SK-N-DZ (cell line): ENCODE measurements around the gene ZNF775.

Source experiments
- DNase-seq: peaks from one replicate; pipeline ENCODE4 v3.0.0-alpha.2; 2015; ENCODE audit warnings: low spot score

ZNF775 gene

DNA sequence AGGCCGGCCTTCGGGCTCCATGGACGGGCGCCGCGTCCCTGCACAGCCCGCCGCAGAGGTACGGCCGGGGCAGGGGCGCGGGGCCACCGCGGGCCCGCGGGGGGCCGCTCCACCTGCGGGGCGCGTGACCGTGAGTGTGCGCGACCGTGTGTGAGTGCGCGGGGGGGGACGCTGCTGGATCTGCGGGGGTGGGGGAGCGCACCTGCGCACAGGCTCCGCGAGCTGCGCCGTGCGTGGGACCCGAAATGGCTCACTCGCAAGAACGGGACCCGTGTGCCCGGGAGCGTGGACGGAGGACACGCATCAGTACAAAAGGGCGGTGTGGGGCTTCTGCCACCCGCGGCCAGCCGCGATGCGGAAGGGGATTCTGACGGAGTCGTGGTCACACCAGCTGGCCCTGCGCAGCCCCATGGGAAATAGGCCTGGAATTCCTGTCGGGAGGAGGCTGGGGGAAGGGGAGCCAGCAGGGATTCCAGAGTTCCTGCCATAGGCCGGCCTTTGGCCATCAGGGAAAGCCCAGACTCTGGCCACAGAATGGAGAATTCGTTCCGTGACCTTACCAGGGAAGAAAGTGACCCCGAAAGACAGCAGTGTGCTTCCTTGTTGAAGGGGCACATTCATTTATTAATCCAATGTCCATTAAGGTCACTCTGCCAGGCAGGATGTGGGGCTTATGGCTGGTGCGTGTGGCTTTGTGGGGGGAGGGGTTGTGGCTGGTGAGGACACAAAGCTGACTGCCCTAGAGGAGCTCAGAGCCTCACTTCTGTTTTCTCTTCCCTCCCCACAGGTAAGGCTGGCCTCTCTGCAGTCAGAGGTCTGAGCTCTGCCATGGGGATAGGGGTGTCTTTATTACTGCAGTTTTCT lies 10.0 kb upstream of the ZNF775 start:
- peak; percentile 82 for DNase-seq

DNA sequence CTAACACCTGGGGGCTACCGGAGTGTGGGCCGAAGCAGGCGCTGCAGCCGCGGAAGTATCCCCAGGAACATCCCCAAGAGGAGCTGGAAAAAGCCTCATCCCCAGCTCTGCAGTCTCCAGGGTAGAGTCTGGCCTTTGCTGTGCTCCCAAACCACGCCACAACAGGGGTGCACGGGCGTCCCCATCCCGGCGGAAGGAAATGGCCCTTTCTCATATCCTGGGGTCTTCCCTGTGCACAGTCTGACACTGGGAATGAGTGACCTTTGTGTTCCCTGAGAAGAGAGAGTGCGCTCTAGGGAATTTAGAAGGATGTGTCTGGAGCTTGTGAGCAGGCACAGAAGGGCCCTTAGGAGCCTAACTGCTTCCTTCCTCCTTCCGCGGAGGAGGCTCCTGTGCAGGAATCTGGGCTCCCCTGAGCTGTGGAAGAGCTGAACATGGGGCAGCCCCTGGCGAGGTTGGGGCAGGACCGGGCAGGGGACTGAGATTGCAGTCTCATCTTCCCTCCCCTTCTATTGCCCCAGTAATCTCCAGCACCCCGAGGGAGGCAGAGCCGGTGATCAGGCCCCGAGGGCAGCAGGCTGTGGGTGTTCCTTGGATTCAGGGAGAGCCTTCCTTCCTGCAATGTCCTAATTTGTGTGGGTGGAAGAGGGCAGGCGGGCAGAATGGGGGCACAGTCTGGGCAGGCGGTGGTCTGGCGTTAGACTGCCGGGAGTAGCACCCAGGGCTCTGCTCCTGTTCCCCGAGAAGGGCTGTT lies 9.2 kb upstream of the ZNF775 start:
- no peak for DNase-seq

DNA sequence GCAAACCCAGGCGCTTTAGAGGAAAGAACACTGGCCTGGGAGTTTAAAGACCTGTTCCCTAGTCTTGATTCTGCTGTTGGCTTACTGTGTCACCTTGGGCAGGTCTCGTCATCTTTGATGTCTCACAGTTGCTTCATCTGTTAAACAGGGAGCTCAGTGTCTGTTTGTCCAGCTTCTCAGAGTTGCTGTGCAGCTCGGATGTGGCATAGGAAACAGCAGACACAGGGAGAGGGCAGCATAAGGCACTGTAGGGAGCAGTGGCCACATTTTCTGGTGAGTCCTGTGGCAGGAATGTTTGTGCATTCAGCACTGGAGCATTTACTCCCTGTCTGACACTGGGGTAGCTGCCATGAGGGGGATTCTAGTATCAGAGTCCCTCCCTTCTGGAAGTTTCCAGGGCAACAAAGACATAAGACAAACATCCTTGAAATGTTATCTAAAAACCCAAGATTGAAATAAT lies 8.5 kb upstream of the ZNF775 start:
- DNase-seq: no peak

DNA sequence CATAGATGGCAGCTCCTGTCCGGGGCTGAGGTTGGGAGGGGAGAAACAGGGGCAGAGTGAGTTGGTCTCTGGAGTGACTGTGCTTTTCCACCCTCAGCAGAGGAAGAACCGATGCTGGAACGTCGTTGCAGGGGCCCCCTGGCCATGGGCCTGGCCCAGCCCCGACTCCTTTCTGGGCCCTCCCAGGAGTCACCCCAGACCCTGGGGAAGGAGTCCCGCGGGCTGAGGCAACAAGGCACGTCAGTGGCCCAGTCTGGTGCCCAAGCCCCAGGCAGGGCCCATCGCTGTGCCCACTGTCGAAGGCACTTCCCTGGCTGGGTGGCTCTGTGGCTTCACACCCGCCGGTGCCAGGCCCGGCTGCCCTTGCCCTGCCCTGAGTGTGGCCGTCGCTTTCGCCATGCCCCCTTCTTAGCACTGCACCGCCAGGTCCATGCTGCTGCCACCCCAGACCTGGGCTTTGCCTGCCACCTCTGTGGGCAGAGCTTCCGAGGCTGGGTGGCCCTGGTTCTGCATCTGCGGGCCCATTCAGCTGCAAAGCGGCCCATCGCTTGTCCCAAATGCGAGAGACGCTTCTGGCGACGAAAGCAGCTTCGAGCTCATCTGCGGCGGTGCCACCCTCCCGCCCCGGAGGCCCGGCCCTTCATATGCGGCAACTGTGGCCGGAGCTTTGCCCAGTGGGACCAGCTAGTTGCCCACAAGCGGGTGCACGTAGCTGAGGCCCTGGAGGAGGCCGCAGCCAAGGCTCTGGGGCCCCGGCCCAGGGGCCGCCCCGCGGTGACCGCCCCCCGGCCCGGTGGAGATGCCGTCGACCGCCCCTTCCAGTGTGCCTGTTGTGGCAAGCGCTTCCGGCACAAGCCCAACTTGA lies 7.8 kb upstream of the ZNF775 start:
- DNase-seq: no peak

DNA sequence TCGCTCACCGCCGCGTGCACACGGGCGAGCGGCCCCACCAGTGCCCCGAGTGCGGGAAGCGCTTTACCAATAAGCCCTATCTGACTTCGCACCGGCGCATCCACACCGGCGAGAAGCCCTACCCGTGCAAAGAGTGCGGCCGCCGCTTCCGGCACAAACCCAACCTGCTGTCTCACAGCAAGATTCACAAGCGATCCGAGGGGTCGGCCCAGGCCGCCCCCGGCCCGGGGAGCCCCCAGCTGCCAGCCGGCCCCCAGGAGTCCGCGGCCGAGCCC lies 7.2 kb upstream of the ZNF775 start:
- no peak for DNase-seq

DNA sequence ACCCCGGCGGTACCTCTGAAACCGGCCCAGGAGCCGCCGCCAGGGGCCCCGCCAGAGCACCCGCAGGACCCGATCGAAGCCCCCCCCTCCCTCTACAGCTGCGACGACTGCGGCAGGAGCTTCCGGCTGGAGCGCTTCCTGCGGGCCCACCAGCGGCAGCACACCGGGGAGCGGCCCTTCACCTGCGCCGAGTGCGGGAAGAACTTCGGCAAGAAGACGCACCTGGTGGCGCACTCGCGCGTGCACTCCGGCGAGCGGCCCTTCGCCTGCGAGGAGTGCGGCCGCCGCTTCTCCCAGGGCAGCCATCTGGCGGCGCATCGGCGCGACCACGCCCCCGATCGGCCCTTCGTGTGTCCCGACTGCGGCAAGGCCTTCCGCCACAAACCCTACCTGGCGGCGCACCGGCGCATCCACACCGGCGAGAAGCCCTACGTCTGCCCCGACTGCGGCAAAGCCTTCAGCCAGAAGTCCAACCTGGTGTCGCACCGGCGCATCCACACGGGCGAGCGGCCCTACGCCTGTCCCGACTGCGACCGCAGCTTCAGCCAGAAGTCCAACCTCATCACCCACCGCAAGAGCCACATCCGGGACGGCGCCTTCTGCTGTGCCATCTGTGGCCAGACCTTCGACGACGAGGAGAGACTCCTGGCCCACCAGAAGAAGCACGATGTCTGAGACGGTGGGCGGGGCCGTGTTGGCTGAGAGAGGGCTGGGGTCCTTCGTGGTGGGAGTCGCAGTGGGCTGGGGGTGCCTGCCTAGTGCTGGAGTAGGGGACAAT lies 6.7 kb upstream of the ZNF775 start:
- DNase-seq: no peak

DNA sequence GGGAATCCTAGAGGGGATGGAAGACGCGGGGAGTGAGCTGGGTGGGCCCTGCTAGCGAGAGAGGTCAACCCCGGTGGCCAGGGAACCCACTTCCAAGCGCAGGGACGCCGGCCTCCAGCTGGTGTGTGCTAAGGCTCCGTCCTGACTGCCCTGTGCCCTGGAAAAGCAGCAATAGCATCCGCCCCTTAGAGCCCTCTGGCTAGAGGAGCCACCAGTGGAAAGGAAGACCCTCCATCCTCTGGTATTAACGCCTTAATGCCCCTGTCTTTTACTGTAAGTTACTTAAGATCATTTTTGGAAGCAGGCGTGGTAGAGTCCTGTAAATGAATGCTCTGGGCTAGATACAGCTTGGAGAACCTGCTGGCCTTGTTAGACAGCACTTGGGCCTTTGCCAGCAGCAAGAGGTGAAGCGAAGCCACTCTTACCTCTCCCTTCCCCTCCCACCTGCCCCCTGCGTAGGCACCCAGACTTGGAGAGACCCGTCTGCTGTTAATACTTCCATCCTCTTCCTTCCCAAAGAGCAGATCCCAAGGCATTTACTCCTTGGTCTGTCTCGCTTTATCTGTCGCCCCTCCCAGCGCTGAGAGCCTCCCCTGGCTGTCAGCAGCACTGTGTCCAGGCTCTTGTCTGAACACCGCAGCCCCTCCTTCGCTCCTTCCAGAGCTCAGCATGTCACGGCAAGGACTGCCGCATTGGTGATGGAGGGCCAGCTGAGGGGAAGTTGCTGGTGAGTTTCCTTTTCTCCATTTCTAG lies 5.9 kb upstream of the ZNF775 start:
- DNase-seq: no peak

DNA sequence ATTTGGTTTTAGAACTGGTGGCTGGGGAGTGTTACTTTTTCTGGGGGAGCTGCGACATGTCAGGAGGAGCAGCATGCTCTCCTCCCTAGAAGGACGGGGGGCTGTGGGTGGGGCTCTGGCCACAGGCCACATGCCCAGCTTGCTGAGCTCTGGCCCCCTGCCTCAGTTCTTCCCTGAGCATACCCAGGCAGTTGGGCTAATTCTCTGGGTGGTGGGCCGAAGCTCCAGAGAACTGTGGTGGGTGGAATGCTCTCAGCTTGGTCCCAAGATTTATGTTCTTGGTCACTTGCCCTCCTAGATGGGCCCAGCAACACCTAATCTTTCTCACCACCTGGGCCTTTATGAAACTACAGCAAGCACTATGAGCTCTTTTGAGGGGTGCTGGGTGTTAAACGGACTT lies 5.1 kb upstream of the ZNF775 start:
- no peak for DNase-seq

DNA sequence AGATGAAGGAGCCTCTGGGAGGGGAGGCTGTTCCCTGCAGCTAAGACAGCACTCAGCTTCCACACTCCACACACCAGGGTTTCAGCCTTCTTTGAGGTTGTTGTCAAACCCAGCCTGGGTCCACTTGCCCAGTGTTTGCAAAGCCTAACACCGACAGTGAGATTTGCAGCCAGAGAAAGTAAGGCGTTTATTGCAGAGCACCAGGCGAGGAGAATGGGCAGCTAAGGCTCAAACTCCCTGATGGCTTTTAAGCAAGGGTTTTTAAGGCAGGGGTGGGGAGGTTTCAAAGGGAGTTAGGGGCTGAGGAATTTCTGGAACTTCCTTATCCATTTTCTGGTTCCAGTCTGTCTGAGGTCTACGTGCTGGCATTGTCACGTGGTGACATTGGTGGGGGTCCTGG lies 4.7 kb upstream of the ZNF775 start:
- no peak for DNase-seq

DNA sequence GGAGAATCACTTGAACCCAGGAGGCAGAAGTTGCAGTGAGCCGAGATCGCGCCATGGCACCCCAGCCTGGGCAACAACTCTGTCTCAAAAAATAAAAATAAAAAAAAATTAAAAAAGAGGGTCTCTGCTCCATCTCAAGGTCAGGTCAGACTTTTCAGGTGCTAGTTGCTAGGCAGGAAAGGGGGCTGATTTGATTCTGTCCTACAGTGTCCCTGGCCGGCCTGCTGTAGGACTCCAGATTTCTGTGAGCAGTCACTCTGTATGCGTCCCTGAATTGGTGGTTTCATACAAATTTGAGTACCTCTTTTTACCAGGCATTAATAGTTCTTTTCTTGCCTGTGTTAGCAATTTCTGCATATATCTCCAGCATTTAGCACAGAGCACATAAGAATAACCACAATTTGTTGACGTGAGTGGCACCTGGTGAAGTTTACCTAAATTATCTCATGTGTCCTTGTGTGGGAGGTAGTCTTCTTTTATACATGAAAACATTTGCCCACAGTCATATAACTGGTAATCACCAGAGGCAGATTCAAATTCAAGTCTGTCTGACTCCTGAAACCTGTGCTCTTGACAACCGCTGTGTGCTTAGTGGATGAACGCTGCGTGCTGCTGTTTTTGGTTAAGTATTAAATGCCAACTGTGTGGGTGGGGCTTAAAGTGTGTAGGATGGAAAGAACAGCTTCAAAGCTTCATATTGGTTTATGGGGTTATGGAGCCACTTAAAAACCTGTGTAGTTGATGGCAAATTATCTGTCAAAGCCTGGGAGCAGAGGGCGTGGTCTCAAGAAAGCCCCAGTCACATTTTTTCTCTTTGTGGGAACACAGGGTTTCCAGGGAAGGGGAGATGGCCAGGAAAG lies 3.2 kb upstream of the ZNF775 start:
- DNase-seq: no peak

DNA sequence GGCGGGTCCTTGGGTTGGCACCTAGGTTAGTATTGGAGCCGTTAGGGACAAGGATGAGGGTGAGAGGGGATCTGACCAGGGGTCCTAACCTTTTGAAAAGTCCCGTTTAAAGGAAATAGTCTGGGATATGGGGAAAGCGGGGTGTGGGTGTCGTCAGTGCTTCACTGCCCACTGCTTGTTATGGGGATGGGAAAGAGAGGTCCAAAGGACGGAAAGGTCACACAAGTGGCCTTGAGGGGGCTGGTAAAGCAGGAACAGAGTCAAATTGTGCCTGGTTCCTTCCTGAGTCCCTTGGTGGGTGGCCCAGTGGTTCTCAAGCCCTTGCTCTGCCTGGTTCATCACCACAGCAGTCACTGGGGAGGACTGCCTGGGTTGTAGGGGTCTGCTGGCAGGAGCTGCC lies 2.6 kb upstream of the ZNF775 start:
- DNase-seq: no peak

DNA sequence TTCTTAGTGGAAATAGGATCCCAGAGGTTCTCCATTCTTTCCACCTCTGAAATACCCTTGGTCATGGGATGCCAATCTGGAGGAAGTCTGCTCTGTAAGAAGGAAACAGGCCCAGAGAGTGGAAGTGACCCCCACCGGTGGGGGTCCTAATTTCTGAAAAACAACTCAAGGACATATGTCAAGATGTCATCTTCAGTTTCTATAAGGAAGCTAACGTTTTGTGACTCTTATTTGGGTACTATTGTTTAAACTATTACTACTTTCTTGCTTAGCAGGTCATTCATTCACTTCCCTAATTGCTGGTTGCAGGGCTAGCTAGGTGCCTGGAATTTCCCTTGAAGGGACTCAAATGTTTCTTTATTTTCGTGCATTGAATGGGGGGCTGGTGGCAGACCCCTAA lies 1.9 kb upstream of the ZNF775 start:
- no peak for DNase-seq

DNA sequence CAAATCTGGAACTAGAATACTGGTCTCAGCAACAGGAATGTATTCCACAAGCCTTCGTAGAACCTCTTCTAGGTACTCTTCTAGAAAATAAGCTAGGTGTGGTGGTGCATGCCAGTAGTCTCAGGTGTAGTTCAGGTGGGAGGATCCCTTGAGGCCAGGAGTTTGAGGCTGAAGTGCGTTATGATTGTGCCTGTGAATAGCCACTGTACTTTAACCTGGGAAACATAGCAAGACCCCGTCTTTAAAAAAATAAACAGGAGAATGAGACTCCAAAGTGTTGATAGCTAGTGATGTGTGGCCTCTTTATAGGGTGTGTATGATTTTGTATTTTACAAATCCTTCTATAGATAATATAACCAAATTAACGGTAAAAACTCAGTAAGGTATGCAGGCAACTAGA lies 1.5 kb upstream of the ZNF775 start:
- DNase-seq: no peak

DNA sequence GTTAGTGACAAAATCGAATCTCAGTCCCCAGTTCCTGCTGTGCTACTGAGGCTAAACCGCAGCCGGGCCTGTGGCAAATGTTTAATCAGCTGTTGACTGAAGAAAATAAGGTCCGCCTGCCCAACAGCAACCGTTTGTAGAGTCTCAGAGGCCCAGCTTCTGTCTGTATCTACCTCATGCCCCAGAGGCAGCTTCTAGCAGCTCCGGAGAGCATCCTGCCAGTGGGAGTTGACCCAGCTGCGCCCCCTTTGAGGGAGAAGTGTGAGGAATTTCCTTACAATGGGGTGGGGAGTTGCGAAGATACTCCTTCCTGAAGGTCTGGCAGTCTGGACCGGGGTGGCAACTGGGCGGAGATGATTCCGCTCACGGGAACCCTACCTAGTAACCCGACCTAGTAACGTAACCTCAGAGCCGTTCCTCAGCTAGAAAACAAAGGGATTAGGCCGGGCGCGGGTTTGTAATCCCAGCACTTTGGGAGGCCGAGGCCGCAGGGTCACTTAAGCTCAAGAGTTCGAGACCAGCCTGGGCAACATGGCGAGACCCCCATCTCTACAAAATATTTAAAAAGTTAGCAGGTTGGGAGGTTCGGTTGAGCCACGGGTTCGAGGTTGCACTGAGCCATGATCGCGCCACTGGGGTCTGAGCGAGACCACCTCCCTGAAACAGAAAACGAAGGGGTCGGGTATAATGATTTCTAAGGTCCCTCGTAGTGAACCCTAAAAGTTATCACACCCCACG lies 846 bp upstream of the ZNF775 start:
- DNase-seq: peak; percentile 77

DNA sequence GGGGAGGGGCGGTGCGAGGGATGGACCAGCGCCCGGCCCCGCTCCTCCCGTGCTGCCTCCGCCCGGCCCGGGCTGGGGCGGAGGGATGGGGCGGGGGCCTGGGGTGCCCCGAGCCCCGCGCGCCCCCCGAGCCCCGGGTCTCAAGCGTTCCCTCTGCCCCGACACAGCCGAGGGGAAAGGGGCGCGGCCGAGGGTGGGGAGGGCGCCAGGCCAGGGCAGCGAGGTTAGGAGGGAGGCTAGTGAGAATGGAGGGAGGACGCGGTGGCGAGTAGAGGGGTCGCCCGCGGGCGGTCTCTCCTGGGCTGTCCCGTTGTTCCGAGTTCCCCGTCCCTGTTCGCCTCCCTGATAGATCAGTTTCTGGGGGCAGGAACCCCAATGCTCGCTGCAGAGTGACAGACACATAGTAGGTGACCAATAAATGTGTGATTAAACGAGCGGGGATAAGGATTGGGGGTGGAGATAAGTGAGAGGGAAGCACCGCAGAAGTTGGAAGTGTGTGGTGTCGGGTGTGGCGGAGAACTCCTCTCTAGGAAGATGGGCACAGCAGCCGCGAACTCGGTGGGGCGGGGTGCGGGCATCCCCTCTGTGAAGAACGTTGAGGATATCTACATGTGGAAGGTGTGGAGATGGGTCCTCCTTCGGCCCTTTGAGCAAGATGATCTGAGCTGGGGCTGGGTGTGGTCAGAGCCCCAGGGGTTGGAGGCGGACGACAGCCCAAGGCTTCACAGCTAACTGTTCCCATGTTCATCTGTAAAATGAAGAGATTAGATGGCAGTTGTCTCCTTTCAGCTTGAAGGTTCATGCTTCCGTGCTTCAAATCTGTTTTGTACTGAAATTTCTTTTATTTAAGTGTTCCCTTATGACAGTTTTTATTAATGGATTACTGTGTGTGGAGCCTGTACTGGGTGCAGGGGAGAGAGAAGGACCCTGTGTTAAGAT lies 580 bp downstream of the ZNF775 start:
- DNase-seq: no peak

DNA sequence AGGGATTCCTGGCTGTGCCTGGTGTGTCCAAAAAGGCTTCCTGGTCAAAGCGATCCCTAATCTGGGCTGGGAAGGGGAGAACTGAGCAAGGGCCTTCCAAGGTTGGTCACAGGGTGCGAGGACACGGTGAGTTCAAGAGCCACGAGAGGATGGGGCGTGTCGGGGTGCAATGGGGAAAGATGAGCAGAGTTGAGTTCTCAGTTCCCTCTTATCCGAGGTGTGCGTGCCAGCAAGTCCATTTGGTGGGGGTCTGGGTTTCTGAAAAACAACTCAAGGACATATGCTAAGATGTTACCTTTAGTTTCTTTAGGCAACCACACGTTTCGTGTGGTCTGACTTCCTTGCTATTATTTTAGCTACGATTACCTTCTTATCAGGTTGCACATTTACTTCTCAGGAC lies 1.3 kb downstream of the ZNF775 start:
- DNase-seq: no peak

DNA sequence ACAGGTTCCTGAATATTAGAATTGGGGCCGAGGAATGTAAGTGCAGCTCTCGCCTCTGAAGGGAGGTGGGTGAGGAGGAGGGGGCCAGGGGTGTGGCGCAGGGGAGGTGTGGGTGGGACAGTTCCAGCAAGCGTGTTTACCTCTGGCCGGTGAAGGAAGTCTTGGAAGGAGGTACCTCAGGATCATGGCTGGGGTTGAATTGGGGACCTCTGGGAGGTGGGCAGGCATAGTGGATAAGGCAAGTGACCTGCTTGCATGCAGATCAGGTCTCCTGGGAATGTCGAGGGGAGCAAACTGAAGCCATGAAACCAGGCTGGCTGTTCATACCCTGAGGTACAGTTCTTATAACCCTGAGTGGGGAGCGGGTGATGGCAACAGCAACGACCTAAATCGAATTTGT lies 2.0 kb downstream of the ZNF775 start:
- DNase-seq: no peak

DNA sequence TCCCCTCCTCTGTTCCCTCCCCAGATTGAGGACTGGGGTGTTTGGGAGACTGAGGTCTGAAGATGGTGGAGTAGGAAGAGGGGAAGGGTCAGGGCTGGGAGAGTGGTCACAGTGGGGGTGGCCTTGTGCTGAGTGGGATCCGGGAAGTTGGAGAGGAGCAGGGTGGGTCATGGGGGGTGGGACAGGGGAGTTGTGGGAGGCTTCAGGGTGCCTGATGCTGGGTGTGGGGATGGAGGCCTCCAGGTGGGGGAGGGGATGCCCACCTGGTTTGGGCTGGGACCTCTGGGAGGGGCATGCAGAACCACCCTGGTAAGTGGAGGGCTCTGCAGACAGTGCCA lies 2.6 kb downstream of the ZNF775 start:
- DNase-seq: no peak
